Endometrial microvascular endothelial cells (primary cell): ENCODE data around the gene CAPN3. TPM values are rescaled to one million over a fixed set of nuclear protein-coding genes. Genes with fewer than 3 reads are reported as not detected.

ENCODE experiments used
- in situ Hi-C: cut with HindIII; loops from 2 replicates; pipeline ENCODE4 v1.10.0; 2017; ENCODE audit warnings: low sequenced_read_pairs, low pct_unique_long_range_greater_than_20kb; ENCODE audit errors: inconsistent ontology term
- total RNA-seq: library from RNA; depleted of rRNA; stranded (reverse); fragments of >200 nt; gene quantifications from one replicate; pipeline ENCODE4 v1.2.3, GENCODE V29; 2015; ENCODE audit errors: inconsistent ontology term

CAPN3 gene
- total RNA-seq, 1 donor from 2014 or later, result 0.09 TPM

- in situ Hi-C loops, result no loop called here
Observed at GRCh38 chr15:42353061-42353460, 6.2 kb upstream of the CAPN3 start.

DNA sequence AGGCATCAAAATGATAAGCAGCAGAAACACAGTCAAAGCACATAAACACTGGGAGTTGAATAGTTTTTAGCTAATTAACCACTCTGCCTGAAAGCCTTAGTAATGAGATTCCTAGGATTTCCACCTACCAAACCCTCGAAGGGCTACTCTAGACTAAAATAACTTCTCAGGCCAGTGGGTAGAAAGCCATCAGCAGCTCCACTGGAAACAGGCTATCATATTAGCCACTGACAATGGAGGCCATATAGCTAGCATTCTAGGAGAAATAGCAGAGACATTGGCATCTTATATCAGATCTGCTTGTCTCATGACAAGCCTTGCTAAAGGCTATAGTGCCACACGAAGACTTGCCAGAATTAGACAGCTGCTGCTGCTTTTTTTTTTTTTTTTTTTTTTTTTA is 4.5 kb upstream of the CAPN3 start:
- in situ Hi-C loops, result no loop called here

- in situ Hi-C loops, result no loop called here
Observed at GRCh38 chr15:42355291-42355690, 4.0 kb upstream of the CAPN3 start.

DNA sequence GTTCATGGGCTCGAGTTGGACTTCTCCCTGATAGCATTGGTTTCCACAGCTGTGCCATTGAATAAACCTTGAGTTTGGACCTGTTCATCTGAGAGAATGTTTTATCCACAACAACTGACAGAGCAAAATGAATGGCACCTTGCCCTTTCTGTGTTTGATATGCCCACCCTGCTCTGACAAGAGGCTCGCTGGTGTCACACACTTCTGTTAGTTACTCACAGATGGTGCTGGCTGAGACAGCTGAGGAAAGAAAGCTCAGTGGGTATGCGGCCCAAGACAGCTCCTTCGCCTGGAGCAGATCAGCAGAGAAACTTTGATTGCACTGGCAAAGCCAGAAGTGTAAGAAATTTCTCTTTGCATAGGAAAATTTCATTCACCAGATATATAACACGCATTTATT is 2.5 kb upstream of the CAPN3 start:
- in situ Hi-C loops, result no loop called here

GRCh38 chr15:42358141-42358540 is 1.2 kb upstream of the CAPN3 start:
- in situ Hi-C loops, result no loop called here

DNA sequence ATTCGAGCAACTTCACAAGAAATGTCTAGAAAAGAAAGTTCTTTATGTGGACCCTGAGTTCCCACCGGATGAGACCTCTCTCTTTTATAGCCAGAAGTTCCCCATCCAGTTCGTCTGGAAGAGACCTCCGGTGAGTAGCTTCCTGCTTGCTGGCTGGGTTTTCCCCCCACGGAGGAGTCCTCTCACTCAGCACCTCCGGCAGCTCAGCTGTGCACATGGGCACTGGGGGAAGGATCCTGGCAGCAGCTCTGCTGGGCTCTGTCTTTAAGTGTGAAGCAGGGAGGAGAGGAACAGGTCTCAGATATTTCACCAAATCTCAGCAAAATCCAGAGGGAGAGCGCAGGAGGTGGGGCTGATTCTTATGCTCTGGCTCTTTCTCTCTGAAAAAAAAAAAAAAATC is 684 bp downstream of the CAPN3 start:
- in situ Hi-C loops, result no loop called here

DNA sequence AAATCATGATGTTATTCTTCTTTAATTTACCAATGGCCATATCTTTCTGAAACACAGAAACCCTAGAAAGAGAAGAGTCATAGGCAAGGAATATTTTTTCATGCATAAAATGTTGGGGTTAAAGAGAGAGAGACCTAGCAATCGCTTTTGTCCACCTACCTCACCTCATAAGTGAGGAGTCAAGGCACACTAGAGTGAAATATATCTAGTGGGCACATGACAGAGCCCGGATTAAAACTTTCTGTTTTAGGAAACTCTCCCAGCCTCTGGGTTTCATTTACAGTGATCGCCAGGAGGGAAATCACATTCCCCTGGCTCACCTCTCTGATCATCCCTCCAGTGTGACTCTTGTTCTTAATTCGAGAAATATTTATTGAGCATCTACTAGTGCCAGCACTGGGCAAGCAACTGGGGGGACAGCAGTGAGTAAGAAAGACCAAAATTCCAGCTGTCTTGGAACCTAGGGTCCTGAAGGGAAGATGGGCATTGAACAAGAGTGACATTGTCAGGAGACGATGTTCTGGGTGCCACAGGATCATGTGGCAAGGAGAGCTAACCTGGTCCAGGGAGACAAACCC is 1.3 kb downstream of the CAPN3 start:
- in situ Hi-C loops, result no loop called here

DNA sequence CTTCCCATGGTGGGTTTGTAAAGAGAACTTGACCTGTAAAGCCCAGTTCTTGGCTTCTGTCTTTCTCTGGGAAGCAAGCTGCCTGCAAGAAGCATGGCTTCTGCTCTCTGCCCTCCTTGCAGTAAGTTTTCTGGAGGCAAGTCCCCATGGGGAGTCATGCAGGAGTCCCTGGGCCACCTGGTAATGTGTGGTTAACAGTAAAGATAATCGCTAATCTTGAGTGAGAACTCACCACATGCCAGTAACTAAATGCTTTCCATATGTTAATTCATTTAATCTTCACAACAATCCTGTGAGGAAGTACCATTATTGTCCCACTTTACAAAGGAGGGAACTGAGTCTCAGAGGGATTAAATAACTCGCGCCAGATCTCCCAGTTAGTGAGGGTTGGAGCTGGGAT is 4.2 kb downstream of the CAPN3 start:
- in situ Hi-C loops, result no loop called here

DNA sequence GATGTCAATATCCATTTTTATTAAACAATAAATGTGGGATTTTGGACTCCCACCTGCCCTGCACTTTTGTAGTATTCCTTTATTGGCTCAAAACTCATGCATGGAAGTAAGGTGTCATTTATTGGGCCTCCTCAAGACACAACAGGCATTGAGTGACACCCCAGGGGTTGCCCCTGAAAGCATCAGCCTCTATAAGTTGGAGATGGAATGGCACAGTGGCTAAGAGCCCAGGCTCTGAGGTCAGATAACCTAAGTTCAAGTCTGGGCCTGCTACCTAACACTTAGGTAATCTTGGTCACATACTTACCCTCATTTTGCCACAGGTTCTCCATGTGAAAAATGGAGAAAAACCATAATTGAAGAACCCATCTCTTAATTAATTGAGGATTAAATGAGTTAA is 4.6 kb downstream of the CAPN3 start:
- in situ Hi-C loops, result no loop called here

- in situ Hi-C loops, result no loop called here
Observed at GRCh38 chr15:42364529-42364928, 5.2 kb downstream of the CAPN3 start.

- in situ Hi-C loops, result no loop called here
Observed at GRCh38 chr15:42365921-42366550, 6.7 kb downstream of the CAPN3 start.

GRCh38 chr15:42367041-42367440 is 7.7 kb downstream of the CAPN3 start:
- in situ Hi-C loops, result no loop called here

- in situ Hi-C loops, result no loop called here
Observed at GRCh38 chr15:42368096-42368495, 8.8 kb downstream of the CAPN3 start.

- in situ Hi-C loops, result no loop called here
Observed at GRCh38 chr15:42371096-42371495, 11.8 kb downstream of the CAPN3 start.

DNA sequence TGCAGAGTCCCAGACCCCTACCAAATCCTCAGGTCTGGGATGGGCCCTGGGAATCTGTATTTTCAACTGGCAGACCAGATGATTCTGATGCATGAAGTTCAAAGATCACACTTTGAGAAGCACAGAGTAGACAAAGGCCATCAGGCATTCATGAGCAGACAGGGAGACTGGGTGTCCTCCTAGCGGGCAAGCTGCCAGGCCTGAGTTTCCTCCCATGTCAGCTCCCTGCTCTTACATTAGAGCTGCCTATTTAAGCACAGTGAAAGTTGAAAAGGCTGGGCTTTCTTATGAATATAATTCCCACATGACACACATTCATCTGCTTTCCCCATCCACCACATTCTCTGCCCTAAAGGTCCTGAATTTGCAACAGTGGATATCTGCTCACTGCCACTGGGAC is 14.0 kb downstream of the CAPN3 start:
- in situ Hi-C loops, result no loop called here

GRCh38 chr15:42373936-42374335 is 14.6 kb downstream of the CAPN3 start:
- in situ Hi-C loops, result no loop called here

DNA sequence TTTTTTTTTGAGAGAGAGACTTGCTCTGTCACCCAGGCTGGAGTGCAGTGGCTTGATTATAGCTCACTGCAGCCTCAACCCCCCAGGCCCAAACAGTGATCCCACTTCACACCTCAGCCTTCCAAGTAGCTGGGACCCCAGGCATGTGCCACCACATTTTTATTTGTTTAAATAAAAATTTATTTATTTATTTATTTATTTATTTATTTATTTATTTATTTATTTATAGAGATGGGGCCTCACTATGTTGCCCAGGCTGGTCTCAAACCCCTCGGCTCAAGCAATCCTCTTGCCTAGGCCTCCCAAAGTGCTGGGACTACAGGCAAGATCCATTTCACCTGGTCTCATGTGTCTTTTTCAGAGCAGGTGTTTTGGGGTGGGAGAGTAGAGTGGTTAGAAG is 15.5 kb downstream of the CAPN3 start:
- in situ Hi-C loops, result no loop called here

DNA sequence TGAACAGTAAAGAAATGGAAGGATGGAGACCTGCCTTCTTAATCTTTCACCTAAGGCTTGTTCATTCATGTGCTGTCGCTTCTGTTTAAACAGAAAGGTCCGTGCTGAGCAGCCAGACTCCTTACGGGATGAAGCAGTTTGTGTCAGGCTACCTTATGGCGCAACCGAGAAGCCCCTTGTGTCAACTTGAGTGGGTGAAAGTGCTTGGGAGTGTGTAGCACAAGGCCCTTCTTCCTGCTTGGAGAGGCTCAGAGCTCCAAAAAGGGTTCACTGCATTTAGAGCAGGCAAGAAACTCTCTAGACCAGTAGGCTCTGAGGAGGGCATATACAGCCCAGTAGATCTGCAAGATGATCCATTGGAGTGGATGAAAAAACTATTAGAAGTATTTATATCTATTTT is 16.0 kb downstream of the CAPN3 start:
- in situ Hi-C loops, result no loop called here

- in situ Hi-C loops, result no loop called here
Observed at GRCh38 chr15:42375941-42376340, 16.6 kb downstream of the CAPN3 start.

GRCh38 chr15:42378011-42378410 is 18.7 kb downstream of the CAPN3 start:
- in situ Hi-C loops, result no loop called here

DNA sequence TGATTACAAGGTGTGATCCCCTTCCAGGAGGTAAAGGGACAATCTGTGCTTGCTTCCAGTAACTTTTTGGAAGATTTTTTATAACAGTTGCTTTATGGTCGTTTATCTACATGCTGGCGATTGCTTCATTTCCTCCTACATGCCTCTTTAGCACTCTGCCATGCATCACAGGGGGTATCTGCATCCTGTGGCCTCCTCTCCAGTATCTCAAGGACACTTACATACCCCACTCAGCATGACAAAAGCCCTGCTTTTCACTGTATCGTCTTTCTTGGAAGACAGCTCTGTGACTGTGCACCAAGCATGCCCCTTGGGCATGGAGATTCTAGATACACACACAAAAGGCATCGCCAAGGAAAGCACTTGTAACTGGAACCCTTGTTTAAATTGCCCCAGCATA is 25.3 kb downstream of the CAPN3 start:
- in situ Hi-C loops, result no loop called here
